Kidney capillary endothelial cell (primary cell): ENCODE data around the gene ERO1B.
A peak's percentile ranks its signal among the peaks of the same experiment; 100 is the strongest.

ENCODE experiments used
- DNase-seq: peaks from one replicate; pipeline ENCODE4 v3.0.0-alpha.2; 2018; ENCODE audit warnings: low spot score

ERO1B gene

DNA sequence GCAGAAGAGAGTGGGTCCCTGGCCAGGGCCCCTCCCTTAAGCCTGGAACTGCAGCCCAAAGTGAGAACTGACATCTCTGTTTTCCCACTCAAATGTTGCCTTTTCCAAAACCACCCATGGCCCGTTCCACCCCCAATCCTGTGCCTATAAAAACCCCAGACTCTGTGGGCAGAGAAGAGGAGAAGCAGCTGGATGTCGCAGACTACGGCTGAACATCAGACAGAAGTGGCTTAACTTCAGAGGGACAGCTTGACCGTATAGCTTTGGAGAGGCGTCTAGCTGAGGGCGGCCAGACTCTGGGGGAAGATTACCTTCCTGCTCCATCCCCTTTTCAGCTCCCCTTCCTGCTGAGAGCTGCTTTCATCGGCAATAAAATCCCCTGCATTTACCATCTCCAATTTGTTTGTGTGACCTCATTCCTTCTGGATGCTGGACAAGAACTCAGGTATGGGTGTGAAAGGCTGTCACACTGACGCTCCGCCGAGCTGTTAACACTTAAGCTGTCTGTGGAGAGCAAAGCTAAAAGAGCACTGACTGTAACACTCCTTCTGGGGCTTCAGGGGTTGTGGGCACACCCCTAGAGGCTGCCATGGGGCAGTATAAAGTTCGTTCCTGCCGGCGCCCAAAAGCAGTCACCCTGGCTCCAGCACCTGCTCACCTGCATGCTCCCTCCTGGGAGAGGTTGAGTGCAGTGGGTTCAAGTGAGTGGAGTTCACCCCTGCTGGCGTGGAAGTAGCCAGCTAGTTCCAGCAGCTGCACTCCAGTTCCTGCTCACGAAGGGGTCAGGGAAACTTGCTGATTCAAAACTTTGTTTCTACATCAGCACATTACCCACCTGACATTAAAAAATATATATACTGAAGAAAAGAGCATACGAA lies 19.6 kb upstream of the ERO1B start:
- no peak for DNase-seq

DNA sequence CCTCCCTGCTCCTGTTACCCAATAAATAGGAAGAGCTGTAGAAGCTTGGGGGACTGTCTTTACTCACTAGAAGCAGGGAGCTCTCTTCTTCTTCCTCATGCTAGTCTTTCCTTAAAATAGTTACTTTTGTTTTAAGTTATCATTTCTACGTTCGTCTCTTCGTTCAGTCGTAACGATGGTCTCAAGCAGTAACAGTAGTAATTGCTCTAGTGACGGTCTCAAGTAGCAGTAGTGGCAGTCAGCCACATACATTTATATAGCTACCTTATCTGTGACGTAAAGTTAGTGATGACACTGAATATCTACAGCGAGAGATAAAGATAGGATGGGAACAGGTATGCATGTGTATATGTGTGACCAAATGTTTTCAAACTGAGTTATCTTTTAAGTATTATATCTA lies 15.4 kb upstream of the ERO1B start:
- DNase-seq = no peak

DNA sequence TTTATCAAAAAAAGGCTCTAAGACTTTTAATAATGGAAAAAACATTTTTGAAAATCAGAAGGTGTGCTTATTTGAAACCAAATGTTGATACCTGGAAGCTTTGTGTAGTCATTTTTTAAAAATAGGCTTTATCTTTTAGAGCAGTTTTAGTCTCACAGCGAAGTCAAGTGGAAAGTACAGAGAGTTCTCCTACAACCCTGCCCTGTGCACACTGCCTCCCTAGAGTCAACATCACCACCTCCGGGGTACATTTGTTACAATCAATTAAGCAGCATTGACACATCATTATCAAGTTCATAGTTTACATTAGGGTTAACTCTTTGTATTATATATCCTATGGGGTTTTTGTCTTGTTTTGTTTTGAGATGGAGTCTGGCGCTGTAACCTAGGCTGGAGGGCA lies 10.7 kb upstream of the ERO1B start:
- DNase-seq = no peak

DNA sequence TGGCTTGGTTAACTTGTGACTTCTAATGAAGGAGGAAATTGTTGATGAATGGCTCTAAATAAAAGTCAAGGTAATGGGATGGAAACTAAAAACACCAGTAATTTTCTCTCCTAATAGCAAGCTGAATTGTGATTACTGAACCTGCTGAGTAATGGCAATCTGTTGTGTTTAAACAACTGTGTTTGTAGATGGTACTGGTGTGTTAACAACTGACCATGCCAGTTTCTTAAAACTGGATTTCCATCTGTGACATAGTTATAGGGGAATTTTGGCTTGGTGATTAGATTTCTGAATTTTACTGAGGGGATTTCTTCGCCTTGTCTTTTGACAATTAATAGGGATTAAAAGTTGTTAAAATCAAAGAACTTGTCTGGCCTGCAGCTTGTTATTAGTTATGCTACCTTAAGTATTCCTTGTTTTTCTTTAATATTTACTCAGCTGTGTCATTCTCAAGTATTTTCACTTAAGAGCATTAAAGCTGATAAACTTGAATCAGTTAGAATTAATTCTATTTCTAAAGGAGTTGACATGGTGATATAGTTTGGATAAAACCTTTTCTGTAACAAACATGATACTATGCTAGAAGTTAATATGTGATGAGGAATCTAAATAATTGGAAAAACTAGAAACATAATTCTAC lies 7.9 kb upstream of the ERO1B start:
- no peak for DNase-seq

DNA sequence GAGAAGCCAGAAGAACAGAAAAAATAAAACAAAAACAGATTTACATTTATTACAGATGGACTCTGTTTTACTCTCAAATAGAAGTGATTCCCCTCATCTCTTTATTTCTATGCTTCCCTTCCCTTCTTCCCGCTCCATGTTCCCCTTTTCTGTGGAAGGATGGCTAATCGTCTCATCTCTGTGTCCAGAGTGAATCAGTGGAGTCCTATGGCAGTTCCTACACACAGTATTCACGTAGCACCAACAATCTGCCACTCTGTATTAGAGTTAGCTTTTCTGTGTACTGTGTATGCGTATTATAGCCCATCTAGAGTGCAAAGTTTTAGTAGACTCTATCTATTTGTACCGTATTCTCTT lies 6.8 kb upstream of the ERO1B start:
- DNase-seq = no peak

DNA sequence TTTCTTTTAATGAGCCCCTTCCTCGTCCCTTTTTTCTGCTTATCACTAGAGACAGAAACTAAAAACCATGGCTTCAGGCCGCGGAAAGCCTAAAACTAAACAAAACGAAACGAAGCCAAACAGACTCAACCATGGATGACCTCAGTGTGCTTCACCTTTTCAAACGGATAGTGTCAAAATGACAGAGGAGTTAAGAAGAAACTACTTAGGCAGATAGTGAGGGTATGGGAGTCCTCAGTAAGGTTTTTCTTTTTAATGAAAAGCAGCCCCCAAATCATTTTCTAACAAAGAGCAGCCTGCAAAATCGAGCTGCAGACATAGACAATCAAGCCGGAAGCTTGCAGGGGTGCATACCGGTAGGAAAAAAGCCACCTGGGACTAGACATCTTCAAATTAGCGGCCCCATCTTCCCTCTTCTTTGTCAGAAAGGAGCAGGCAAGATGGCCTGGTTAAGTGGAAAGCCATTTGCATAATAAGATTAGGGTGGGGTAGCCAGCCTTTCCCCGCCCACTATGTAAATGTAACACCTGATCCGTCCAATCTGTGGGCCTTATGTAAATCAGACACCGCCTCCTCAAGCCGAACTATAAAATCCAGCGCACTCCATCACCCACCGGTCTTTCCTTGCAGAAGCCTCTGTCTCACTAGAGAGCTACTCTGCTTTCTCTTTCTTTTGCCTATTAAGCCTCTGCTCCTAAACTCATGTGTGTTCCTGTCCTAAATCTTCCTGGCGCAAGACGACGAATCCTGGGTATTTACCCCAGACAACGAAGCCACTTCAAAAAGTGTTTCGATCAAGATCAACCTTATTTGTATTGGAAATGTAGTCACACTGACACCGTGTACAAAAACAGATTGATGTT lies 6.2 kb upstream of the ERO1B start:
- DNase-seq = no peak

DNA sequence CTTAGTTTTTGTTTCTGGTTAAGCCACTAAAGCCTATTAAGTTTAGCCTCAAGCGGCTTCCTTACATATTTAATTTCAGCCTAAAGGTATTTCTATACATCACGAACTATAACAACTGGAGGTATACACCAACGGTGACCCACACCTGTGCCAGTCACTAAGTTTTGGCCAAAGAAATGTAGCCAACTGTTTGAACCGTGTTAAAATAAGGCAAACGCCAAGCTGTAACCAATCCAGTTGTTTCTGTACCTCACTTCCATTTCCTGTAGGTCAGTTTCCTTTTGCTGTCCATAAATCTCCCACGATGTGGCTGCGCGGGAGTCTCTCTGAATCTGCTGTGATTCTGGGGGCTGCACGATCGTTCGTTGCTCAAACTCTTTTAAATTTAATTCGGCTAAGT lies 5.6 kb upstream of the ERO1B start:
- no peak for DNase-seq

DNA sequence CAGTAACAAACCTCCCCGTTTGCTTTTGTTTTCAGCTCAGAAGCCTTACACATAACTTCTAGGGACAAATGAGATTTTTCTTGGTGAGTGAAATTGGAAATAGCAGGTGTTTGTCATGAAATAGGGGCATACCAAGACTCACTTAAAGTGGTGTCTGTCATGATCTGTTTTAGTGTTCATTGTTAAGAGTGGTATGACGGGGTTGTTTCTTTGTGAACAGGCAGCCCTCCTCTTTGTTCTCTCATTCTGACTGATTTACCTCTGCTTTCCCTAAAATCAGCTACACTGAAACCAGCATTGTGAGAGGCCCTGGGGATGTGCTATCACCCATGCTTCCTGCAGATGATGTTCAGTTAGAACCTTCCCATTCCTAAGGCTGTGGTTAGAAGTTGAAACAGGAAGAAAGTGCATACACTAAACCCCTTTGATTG lies 2.5 kb upstream of the ERO1B start:
- no peak for DNase-seq

DNA sequence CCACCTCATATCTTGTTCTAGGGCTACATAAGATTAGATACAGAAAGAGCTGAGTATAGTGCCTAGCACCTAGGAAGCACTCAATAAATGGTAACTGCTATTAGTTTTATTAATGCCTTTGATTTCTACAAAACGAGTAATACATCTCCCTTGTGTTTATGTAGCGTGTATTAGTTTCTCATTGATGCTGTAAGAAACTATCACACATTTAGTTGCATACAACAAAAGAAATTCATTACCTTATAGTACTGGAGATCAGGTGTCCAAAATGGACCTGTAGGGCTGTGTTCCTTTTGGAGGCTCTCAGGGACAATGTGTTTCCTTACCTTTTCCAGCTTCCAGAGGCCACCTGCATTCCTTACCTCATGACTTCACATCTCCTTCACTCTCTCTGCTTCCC lies 961 bp upstream of the ERO1B start:
- no peak for DNase-seq

DNA sequence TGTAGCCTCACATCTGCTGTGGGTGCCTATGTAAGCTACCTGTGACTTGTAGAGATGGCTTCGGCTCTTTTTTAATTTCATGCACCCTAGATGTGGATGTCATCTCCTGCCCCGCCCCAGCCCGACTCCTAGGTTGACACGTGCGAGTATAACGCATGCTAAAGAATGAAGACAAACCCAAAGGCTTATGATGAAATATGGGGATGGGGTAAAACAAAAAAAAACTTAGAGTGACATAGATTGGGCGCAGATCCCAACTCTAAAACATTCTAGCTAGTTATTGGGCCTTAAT lies 613 bp upstream of the ERO1B start:
- no peak for DNase-seq

DNA sequence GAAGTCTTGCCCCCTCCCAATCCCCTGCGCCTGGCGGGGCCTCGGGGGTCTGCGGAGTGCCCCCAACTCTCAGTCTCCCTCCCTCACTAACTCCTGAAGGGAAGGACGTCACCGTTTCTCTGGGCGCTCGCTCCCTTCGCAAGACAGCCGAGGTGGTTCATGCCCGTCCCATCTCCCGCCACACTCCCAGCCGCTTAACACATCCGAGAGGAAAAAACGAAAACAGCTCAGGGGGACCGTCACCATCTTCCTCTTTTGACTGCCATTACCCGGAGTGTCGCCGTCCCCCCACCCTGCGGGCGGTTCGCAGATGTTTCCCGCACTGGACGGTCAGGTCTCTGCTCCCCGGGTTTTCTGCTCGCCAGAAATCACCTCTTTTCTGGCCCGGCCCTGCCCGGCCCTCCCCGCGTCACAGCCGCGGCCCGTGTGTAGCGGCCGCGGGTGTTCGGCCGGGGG lies 532 bp downstream of the ERO1B start:
- DNase-seq = peak; percentile 5

DNA sequence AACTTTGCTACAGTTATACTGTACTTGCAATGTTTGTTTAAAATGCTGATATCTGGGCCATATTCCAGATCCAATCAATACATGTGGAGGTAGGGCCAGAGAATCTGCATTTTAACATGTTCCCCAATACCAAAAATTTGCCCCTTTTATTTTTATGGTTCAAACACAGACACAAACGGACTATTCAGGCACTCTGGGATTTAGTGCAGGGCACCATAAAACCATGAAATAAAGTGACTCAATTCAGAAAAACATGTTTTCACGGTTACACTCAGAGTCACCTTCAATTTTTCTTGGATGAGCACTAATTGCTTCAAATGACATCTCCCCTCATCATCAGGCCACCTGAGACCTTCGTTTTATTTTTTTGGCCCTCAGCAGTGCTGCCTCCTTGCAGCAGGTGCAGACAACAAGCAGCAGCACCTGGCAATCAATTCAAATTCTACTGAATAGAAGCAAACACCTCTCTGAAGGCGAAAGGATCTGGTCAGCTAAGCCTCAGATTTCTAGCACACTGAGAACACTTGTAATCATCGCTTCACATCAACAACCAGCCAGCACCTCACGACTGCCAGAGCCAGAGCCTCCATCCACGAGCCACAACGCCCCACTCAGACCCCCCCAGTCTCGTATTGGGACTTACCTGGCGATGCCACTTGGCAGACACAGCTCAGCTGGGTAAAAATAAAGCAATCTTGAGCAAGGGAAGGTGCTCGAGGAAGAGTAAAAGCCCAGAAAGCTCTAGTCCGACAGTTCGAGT lies 1.1 kb downstream of the ERO1B start:
- no peak for DNase-seq

DNA sequence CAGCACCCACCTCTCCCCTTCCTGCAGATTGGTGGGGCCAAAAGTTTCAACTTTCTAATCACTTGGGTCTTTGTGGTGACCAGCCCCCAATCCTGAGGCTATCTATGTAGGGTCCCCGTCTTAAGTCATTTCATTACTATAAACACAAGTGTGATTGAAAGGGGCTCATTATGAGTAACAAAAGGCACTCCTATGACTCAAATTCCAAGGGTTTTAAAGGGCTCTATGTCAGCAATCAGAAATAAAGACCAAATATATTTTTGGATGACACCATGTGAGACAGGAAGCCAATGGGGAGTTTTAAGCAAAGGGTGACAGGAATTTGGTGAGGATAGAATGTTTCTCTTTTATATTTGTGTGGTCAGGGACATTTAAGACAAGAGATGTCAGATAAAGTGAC lies 6.2 kb downstream of the ERO1B start:
- DNase-seq = no peak

DNA sequence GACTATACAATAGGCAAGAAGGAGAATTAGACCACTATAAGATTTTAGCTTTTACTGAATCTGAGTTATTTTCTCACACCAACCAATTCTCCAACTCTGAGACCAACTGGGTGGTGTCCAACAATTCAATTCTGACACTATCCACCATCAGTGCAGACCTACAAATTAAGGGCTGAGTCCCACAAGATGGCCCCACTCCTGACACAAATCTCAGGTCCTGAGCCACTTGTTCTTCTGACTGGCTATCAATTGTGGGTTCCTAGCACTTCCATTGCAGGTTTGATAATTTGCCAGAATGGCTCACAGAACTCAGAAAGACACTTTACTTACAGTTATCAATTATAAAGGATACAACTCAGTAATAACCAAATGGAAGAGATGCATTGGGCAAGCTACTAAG lies 6.7 kb downstream of the ERO1B start:
- DNase-seq = no peak

DNA sequence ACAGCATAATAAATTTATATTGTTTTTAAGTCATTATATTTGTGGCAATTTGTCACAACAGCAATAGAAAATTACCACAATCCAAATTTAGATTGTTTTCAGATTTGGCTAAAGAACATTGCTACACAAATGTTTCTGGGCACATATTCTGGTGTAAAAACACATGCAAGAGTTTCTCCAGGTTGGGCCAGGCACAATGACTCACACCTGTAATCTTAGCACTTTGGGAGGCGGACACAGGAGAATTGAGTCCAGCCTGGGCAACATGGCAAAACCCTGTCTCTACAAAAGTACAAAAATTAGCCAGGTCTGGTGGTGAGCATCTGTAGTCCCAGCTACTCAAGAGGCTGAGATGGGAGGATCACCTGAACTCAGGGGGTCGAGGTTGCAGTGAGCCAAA lies 8.4 kb downstream of the ERO1B start:
- no peak for DNase-seq

DNA sequence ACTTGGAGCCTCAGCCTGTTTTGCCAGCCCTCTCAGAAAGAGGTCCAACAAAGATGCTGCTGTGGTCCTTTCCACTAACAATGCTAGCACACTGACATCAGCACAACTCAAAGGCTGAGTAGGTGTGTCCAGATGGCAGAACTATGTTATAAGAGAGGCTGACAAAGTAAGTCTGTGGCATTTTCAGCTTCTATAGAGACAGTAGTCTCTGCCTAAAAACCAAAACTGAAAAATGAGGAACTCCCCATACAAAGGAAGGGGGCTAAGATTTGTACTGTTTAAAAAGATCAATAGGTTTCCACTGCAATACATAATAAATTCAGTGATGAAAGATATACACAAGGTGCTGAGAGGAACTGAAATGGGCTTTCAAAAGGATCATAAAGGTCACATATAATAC lies 12.3 kb downstream of the ERO1B start:
- DNase-seq = no peak

DNA sequence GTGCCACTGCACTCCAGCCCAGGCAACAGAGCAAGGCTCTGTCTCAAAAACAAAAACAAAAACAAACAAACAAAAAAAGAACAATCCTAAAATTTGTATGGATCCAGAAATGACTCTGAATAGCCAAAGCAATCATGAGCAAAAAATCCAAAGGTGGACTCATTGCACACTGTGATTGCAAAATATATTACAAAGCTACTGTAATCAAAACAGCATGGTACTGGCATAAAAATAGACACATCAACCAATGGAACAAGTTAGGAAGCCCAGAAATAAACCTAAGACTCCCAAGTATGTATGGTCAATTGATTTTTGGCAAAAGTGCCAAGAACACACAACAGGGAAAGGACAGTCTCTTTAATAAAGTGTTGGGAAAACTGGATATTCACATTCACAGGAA lies 19.9 kb downstream of the ERO1B start:
- DNase-seq = no peak

DNA sequence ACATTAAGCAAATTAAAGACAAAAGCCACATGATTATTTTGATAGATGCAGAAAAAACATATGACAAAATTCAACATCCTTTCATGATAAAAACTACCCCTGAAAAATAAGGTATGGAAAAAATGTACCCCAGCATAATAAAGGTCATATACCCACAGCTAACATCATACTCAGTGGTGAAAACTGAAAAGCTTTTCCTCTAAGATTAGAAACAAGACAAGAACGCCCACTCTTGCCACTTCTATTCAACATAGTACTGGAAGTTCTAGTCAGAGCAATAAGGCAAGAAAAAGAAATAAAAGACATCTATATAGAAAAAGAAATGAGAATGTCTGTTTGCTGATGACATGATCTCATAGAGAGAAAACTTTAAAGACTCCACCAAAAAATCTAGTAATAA lies 20.7 kb downstream of the ERO1B start:
- DNase-seq = no peak

DNA sequence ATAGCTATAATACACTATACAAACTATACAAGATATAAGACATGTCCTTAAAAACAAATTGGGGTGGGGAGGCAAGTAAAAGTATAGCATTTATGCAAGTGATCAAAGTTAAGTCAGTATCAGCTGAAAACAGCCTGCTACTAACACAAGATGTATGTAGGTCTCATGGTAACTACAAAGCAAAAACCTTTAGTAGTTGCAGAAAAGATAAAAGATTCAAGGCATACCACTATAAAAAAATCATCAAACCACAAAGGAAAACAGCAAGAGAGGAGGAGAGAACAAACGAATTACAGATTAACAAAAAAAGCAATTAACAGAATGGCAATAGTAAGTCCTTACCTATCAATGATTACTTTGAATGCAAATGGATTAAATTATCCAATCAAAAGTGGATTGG lies 22.7 kb downstream of the ERO1B start:
- DNase-seq = no peak

DNA sequence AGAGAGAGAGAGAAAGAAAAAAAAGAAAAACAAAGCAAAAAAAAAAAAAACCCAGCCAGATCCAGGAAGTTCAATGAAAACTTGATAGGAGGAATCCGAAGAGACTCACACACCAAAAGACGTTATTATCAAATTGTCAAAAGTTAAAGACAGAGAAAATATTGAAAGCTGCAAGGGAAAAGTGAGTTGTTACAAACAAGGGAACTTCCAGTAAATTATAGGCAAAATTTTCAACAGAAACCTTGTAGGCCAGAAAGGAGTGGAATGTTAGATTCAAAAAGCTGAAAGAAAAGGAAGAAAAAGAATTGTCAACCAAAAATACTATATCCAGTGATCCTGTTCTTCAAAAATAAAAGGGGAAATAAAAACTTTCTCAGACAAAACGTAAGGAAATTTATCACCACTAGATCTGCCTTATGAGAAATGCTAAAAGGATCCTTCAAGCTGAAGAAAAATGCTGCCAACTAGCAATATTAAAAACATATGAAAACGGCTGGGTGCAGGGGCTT lies 23.6 kb downstream of the ERO1B start:
- no peak for DNase-seq

DNA sequence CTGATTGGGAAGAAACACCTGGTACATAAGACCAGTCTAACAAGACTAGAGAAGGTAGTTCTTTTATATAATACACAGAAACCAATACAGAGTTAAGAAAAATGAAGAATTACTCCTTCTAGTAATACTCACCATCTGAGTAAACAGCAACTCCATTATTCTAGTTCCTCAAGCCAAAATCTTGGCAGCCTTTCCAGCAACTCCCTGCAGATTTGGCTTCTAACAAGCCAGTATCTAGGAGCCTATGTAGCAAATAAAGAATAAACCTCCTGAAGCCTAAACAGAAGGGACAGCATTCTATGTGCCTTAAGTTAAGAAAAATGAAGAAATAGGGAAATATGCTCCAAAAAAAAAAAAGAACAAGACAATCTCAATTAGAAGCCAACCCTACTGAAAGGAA lies 24.5 kb downstream of the ERO1B start:
- DNase-seq = no peak
